Activated naive CD4-positive, alpha-beta T cell treated with anti-CD3 and anti-CD28 coated beads for 36 hours (primary cell): ENCODE results near the gene ISG20L2. TPM values are rescaled to one million over a fixed set of nuclear protein-coding genes. Genes with fewer than 3 reads are reported as not detected.
A peak's percentile ranks its signal among the peaks of the same experiment; 100 is the strongest.

ENCODE experiments used
- CTCF ChIA-PET: fragments of 350-600 bp; sonication (Branson Sonifier 250); formaldehyde crosslinking; loops from one replicate; lab custom pipeline; 2021; ENCODE audit warnings: antibody characterized with exemption; lab: Charles Lee
- DNase-seq: peaks from one replicate; pipeline ENCODE4 v3.0.0-alpha.2; 2020
- H3K27ac Mint-ChIP-seq: one replicate; pipeline ENCODE4 v1.8.0; 2021; ENCODE audit warnings: mild to moderate bottlenecking, mixed read lengths
- H3K27me3 Mint-ChIP-seq: one replicate; pipeline ENCODE4 v1.8.0; 2021; ENCODE audit warnings: low read depth, mixed read lengths
- H3K36me3 Mint-ChIP-seq: one replicate; pipeline ENCODE4 v1.8.0; 2021; ENCODE audit warnings: low read depth, mixed read lengths
- H3K4me1 Mint-ChIP-seq: one replicate; pipeline ENCODE4 v1.8.0; 2021; ENCODE audit warnings: low read depth, mixed read lengths
- H3K4me3 Mint-ChIP-seq: one replicate; pipeline ENCODE4 v1.8.0; 2021; ENCODE audit warnings: mild to moderate bottlenecking, moderate library complexity, mixed read lengths
- H3K9me3 Mint-ChIP-seq: one replicate; pipeline ENCODE4 v1.8.0; 2021; ENCODE audit warnings: mixed read lengths
- intact Hi-C: fragments of 100-400 bp; cut with micrococcal nuclease; formaldehyde crosslinking; loops from one replicate; pipeline ENCODE4 v1.15.1; 2023
- total RNA-seq, 2 experiments: library from RNA; stranded (reverse); gene quantifications; one replicate each; pipeline ENCODE4 v1.2.3, GENCODE V29; 2021

The ISG20L2 gene
- total RNA-seq, 2 experiments from 2014 or later: 24.8 to 28.7 TPM

DNA sequence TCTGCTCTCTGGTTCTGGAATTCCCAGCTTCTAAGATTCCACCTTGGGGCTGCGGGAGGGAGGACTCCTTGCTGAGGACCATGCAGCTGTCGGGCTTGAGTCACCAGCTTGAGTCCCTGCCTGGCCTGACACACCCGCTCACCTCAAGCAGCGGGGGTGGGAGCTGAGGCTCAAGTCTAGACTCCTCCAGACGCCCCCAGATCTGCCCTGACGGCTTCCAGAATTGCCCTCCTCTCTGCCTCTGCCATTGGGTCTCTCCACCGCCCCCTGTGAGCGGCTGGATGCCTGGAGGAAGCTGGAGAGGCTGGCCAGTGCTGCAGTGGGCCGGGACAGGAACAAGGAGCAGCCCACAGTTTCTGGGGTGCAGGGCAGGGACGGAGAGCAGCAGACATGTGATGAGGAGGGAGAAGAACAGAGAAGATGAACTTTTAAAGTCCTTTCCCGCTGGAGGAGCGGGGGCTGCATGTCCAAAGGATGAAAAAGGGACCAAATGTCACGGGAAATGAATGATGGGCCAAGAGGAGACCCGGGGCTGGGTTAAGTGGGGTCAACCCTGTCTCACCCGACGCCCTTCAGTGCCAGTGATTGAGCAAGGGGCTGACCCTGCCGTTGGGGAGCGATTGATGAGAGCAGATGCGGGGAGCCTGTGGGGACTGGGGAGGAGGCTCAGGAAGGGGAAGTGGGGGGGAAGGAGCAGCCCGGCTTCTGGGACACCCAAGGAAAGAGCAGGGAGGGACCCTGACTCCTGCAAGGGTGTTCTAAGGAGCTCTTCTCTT, 36.7 kb downstream of the ISG20L2 start:
- peaks cover 24% of the 10 kb centered on the region for H3K4me1 Mint-ChIP-seq
- intact Hi-C loops: no loop called here
- peaks cover 54% of the 10 kb centered on the region for H3K27me3 Mint-ChIP-seq
- H3K9me3 Mint-ChIP-seq: no peaks in the 10 kb centered on the region
- CTCF ChIA-PET: interaction anchor here (1.0 to 7.4 kb wide), 9 partner anchors 12 to 168 kb away, joined by 3 to 183 read pairs (median 34); partner anchors contain the start of genes CRABP2, ISG20L2, METTL25B and NES
- DNase-seq: no peak
- H3K4me3 Mint-ChIP-seq: no peak overlapping the region
- no peak overlapping the region for H3K27ac Mint-ChIP-seq
- H3K36me3 Mint-ChIP-seq: no peaks in the 10 kb centered on the region

DNA sequence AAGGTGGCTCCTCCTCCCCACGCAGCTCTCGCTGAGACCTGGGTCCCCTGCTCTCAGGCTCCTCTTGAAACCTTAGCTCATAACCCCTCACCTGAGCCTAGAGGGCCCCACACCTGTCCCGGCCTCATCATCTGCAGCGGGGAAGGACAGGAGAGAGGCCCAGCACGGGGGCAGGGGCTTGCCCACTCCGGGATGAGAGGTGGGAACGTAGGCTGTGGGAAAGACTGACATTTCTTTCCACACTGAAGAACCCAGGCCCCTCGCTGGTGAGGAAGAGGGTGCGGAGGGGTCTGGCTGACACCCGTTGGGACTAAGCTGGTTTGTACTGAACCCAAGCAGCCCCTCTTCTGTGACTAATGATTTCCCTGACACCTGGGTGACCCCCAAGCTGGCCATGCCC, 37.4 kb downstream of the ISG20L2 start:
- intact Hi-C loops: no loop called here
- no peak overlapping the region for H3K4me3 Mint-ChIP-seq
- H3K36me3 Mint-ChIP-seq: no peaks in the 10 kb centered on the region
- peaks cover 24% of the 10 kb centered on the region for H3K4me1 Mint-ChIP-seq
- no peaks in the 10 kb centered on the region for H3K9me3 Mint-ChIP-seq
- no peak for DNase-seq
- H3K27me3 Mint-ChIP-seq: peaks cover 49% of the 10 kb centered on the region
- no peak overlapping the region for H3K27ac Mint-ChIP-seq
- CTCF ChIA-PET: interaction anchor here (0.6 to 7.4 kb wide), 14 partner anchors 13 to 214 kb away, joined by 3 to 183 read pairs (median 22); partner anchors contain the start of genes CRABP2, ISG20L2, METTL25B and NES

DNA sequence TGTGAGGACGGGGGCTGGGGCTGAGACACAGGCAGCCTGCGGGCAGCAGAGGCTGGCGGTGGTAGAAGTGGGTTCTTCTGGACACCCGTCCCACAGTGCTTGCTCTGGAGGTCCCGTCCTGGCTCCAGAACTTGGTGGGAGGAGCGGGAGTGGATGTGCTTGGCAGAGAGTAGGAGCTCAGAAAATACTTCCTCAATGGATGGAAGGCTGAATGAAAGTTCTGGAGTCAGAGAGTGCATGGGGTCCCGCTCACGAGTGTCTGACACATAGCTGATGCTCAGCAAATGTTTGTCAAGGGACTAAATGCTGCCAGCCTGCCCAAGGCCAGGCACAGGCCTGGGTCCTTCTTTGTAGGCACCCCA, 37.9 kb downstream of the ISG20L2 start:
- CTCF ChIA-PET: interaction anchor here (0.6 to 7.4 kb wide), 28 partner anchors 10 to 318 kb away, joined by 3 to 183 read pairs (median 10); partner anchors contain the start of genes CRABP2, INSRR, ISG20L2 and METTL25B
- no peak for DNase-seq
- Mint-ChIP-seq H3K4me3 (no peak overlapping the region), H3K36me3 (no peaks in the 10 kb centered on the region), H3K4me1 (peaks cover 24% of the 10 kb centered on the region), H3K27me3 (peaks cover 49% of the 10 kb centered on the region), H3K9me3 (no peaks in the 10 kb centered on the region), H3K27ac (no peak overlapping the region)
- intact Hi-C loops: no loop called here

DNA sequence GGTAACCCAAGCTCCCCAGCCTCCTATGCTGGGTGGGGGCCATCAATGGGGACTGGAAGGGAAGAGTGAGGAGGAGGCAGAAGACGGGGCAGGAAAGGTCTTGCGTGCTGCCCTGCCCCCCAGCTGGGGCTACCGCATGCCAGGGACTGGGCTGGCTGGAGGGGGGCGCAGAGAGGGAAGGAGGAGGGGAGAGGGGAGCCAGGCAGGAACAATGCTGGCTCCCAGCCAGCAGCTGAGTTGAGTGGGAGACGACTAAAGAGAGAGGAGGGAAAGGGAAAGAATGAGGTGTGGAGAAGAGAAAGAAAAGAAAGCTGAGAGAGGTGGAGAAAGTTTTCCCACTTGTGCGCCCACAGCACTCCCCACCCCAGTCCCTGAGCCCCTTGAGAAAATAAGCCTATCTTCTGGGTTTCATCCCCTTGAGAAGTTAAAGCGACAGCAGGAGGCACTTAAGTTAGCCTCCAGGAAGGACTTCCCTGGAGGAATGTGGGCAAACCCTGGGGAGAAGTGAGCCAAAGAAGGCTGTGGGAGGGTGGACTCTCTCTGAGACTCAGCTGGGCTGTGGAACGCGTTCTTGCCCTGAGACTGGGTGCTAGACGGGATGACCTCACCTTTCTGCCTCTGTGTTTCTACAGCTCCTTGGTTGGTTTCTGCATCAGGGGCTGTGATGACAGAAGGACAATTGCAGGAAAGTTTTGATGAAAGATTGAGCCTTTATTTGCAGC, 38.5 kb downstream of the ISG20L2 start:
- Mint-ChIP-seq H3K27me3 (peaks cover 49% of the 10 kb centered on the region), H3K4me1 (peaks cover 24% of the 10 kb centered on the region), H3K4me3 (no peak overlapping the region), H3K27ac (no peak overlapping the region), H3K36me3 (no peaks in the 10 kb centered on the region), H3K9me3 (no peaks in the 10 kb centered on the region)
- no peak for DNase-seq
- intact Hi-C loops: loop anchor here (1.0 kb wide), 4 partner anchors 15 to 200 kb away; partner anchors contain the start of genes CRABP2 and NTRK1
- CTCF ChIA-PET: interaction anchor here (0.5 to 7.4 kb wide), 45 partner anchors 10 to 329 kb away, joined by 3 to 183 read pairs (median 5); partner anchors contain the start of genes BCAN, CRABP2, INSRR and ISG20L2

DNA sequence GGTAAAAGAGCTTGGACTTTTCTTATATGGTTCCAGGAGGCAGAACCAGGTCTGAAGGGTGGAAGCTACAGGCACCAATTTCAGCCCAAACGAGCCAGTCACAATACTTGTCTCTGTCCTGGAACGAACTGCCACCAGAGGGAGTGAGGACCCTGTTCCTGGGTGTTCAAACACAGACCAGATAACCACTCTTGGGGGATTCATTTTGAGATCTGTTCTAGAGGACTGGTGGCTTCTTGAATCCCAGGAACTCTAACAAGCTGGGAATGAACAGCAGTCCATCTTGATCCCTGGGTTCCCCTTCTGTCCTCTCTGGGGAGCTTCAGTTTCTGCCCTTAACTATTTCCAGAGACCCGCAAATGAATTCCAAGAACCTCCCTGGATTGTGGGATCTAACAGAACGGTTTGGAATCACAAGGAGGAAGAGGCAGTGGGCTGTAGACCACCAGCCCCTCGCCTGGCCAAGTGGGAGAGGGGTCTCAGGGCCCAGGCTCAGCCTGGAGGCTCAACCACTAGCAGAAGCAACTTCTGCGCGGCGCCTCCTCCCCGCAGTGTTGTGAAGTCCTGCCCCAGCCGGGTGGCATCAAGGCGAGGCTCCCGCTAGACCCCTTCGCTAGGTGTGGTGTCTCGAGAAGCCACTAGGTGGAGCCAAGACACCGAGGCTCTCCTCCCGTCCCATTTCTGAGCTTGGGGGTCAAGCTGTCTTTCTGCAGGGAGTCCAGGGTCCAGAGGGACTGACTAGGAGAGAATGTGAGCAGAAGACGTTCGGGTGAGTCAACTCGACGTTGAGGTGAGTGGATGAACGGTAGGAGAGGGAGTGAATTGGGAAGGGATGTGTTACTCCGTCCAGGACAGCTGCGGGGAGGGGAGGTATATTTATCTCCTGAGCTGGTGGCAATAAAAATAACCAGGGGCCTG, 39.3 kb downstream of the ISG20L2 start:
- H3K4me3 Mint-ChIP-seq: no peak overlapping the region
- peaks cover 28% of the 10 kb centered on the region for H3K4me1 Mint-ChIP-seq
- CTCF ChIA-PET: interaction anchor here (0.5 to 7.4 kb wide), 45 partner anchors 9 to 328 kb away, joined by 3 to 183 read pairs (median 5); partner anchors contain the start of genes BCAN, CRABP2, INSRR and ISG20L2
- intact Hi-C loops: loop anchor here (1.0 kb wide), 4 partner anchors 16 to 201 kb away; partner anchors contain the start of genes CRABP2 and NTRK1
- H3K36me3 Mint-ChIP-seq: no peaks in the 10 kb centered on the region
- H3K27me3 Mint-ChIP-seq: peaks cover 46% of the 10 kb centered on the region
- DNase-seq: peak; percentile 80
- H3K27ac Mint-ChIP-seq: no peak overlapping the region
- H3K9me3 Mint-ChIP-seq: no peaks in the 10 kb centered on the region

DNA sequence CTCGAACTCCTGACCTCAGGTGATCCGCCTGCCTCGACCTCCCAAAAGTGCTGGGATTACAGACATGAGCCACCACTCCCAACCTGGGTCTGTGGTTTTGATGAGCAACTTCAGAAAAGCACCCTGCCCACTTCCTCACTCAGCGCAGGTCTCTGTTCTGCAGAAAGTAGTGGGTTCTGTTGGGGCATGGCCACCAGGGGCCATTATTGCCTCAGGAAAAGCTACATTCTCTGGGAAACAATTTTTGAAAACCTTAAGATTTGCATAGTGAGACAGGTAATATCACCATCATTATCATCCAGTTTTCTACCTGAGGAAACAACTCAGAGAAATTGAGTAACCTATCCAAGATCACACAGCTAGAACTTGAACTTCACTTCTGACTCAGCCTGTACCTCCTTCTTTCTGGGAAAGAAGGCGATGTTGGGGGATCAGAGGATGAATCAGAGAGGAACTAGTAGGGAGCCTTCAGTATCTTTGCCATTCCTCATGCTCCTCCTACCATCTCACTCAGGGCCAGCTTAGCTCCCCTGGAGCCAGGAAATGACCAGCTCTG, 44.3 kb downstream of the ISG20L2 start:
- H3K9me3 Mint-ChIP-seq: no peaks in the 10 kb centered on the region
- CTCF ChIA-PET: interaction anchor here (0.7 to 12.2 kb wide), 12 partner anchors 10 to 208 kb away, joined by 3 to 123 read pairs (median 4); partner anchors contain the start of gene CRABP2
- DNase-seq: peak; percentile 64
- H3K4me1 Mint-ChIP-seq: peaks cover 16% of the 10 kb centered on the region
- no peak overlapping the region for H3K4me3 Mint-ChIP-seq
- intact Hi-C loops: no loop called here
- H3K27me3 Mint-ChIP-seq: peaks cover 26% of the 10 kb centered on the region
- H3K27ac Mint-ChIP-seq: no peak overlapping the region
- no peaks in the 10 kb centered on the region for H3K36me3 Mint-ChIP-seq

DNA sequence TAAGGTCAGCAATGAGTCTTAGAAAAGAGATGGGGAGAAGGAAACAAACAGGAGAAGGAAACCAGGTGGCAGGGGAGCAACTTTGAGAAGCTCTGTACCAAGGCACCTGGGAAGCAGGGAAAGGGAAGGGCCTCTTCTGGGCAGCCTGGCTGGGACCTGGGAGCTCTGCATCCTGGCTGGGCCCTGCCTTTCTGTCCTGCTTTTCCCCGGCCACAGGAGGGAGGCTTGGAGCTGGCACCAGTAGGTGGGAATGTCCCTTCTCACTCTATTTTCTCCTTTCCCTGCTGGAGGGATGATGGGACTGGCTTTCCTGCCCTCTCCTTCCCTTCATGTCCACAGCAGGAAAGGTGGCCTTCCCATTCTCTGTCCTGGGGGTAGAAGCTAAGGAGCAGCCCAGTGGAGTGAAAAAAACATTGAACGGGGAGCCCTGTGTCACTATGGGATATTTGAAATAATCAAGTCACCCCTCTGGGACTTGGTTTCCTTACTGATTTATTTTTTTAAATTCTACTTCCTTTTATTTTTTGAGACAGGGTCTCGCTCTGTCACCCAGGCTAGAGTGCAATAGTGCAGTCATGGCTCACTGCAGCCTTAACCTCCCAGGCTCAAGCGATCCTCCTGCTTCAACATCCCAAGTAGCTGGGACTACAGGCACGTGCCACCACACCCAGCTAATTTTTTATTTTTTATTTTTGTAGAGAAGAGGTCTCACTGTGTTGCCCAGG, 46.2 kb downstream of the ISG20L2 start:
- Mint-ChIP-seq H3K4me3 (no peak overlapping the region), H3K4me1 (peaks cover 27% of the 10 kb centered on the region), H3K27me3 (peaks cover 34% of the 10 kb centered on the region), H3K9me3 (no peaks in the 10 kb centered on the region), H3K36me3 (no peaks in the 10 kb centered on the region), H3K27ac (no peak overlapping the region)
- DNase-seq: no peak
- CTCF ChIA-PET: interaction anchor here (0.6 to 12.2 kb wide), 8 partner anchors 23 to 287 kb away, joined by 3 to 123 read pairs (median 6); partner anchors contain the start of genes CRABP2, ISG20L2 and METTL25B
- intact Hi-C loops: no loop called here

DNA sequence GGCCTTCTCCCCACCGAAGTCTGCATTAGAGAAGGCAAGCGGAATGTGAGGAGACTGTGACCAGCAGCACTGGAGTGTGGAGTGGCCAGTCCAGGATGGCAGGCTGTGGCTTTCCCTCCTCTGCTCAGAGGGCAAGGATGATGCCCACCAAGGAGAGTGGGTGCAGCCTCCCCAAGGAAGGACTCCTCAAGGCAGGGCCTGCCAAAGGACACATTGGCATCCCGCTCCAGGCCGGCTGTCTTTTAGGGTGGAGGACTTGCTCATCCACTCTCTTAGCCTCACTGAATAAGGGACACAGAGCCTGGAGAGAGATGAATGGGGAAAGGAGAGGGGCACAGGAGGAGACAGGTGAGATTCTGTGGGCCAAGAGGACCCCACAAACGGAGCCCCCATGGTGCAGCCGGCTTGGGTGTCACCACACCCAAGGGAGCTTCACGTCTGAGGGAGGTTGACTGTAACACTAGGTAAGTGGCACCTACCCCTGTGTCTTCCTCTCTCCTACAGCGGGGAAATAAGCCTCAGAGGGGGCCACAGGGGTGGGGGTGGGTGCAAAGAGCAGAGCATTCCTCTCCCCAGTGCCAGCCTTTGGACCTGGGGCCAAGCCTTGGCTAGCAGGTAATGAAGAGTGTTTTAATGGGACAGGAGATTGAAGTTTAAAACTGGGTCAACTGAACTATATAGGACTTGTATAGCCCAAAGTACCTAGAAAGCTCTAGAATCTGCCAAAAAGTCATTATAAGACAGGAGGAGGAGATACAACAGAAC, 47.2 kb downstream of the ISG20L2 start:
- Mint-ChIP-seq H3K27ac (no peak overlapping the region), H3K27me3 (peaks cover 38% of the 10 kb centered on the region), H3K4me3 (no peak overlapping the region), H3K36me3 (no peaks in the 10 kb centered on the region), H3K4me1 (peaks cover 30% of the 10 kb centered on the region), H3K9me3 (no peaks in the 10 kb centered on the region)
- intact Hi-C loops: no loop called here
- CTCF ChIA-PET: interaction anchor here (1.9 to 12.2 kb wide), 4 partner anchors 8 to 56 kb away, joined by 8 to 123 read pairs (median 12); no protein-coding TSS in a partner anchor
- DNase-seq: no peak

DNA sequence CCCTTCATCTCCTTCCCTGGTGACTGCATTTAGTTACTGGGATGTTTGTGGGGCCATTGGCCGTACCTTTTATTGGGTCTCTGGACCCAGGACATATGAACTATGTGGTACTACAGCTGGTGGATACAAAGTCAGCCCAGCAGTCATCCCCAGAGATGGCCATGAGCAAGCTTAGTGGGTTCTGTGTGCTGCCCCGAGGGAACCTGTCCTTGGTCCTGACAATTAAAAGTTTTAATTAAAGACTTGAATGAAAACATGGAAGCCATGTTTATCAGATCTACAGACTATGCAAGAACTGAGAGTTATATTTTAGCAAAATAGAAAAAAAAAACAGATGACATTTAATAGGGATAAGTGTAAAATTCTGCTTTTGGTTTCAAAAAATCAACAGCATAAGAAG, 48.5 kb downstream of the ISG20L2 start:
- Mint-ChIP-seq H3K27ac (no peak overlapping the region), H3K36me3 (no peaks in the 10 kb centered on the region), H3K27me3 (peaks cover 47% of the 10 kb centered on the region), H3K4me3 (no peak overlapping the region), H3K4me1 (peaks cover 30% of the 10 kb centered on the region), H3K9me3 (no peaks in the 10 kb centered on the region)
- CTCF ChIA-PET: interaction anchor here (0.6 to 12.2 kb wide), 10 partner anchors 10 to 93 kb away, joined by 3 to 123 read pairs (median 6); partner anchors contain the start of gene CRABP2
- intact Hi-C loops: no loop called here
- no peak for DNase-seq
